H1 (cell line): ENCODE data around the gene HS3ST6. TPM values are rescaled to one million over a fixed set of nuclear protein-coding genes. Genes with fewer than 3 reads are reported as not detected.
A peak's percentile ranks its signal among the peaks of the same experiment; 100 is the strongest.

ENCODE experiments used
- CTCF ChIA-PET: fragments of 300-600 bp; sonication (Branson Sonifier 250); formaldehyde crosslinking; loops from one replicate; lab custom pipeline; 2021; ENCODE audit not compliant: partially characterized antibody; lab: Charles Lee
- POLR2A ChIA-PET: fragments of 300-600 bp; sonication (Branson Sonifier 250); formaldehyde crosslinking; loops from one replicate; lab custom pipeline; 2021; ENCODE audit warnings: inconsistent platforms; ENCODE audit not compliant: partially characterized antibody; lab: Charles Lee
- DNase-seq, 2 experiments: peaks; one replicate each; pipeline versions ENCODE4 v3.0.0 to v3.0.0-alpha.2; 2010 to 2022; ENCODE audit warnings: low spot score in 2 of 2, low read depth in 1 of 2, mixed read lengths in 1 of 2
- FAIRE-seq: peaks from 2 replicates; lab custom pipeline; 2011; peaks lifted over from hg19 to GRCh38; lab: Jason Lieb, UNC
- H2AFZ ChIP-seq: 2 replicates; pipeline ENCODE4 v1.8.1; 2012; ENCODE audit warnings: low read length, inconsistent platforms
- H2AK5ac ChIP-seq: 2 replicates; pipeline ENCODE4 v1.6.1; 2013; ENCODE audit warnings: low read depth, low read length
- H2BK120ac ChIP-seq: replicated peaks from 2 replicates; pipeline ENCODE3; 2013; ENCODE audit warnings: low read depth, low read length, inconsistent platforms
- H2BK12ac ChIP-seq: 2 replicates; pipeline ENCODE4 v1.6.1; 2013; ENCODE audit warnings: low read depth, low read length
- H2BK15ac ChIP-seq: 2 replicates; pipeline ENCODE4 v1.6.1; 2013; ENCODE audit warnings: low read length
- H2BK20ac ChIP-seq: 2 replicates; pipeline ENCODE4 v1.6.1; 2013; ENCODE audit warnings: low read length
- H2BK5ac ChIP-seq: 2 replicates; pipeline ENCODE4 v1.6.1; 2013; ENCODE audit warnings: low read depth, low read length
- H3K14ac ChIP-seq: 2 replicates; pipeline ENCODE4 v1.6.1; 2013; ENCODE audit warnings: inconsistent platforms; ENCODE audit not compliant: insufficient read length
- H3K18ac ChIP-seq: 2 replicates; pipeline ENCODE4 v1.6.1; 2013; ENCODE audit warnings: low read length; ENCODE audit errors: extremely low read depth
- H3K23ac ChIP-seq: 2 replicates; pipeline ENCODE4 v1.6.1; 2013; ENCODE audit warnings: inconsistent platforms; ENCODE audit not compliant: insufficient read length
- H3K23me2 ChIP-seq: 2 replicates; pipeline ENCODE4 v1.6.1; 2013; ENCODE audit warnings: low read depth, low read length
- H3K27ac ChIP-seq: 2 replicates; pipeline ENCODE4 v1.6.1; 2011; ENCODE audit warnings: low read depth, low read length, inconsistent platforms
- H3K27me3 ChIP-seq, 4 experiments: replicated peaks in 1 of 4; 1 replicate in 1 of 4; 2 replicates in 3 of 4; pipeline versions ENCODE4 v1.6.1 to v1.8.1; 2011 to 2013; ENCODE audit warnings: low read length in 3 of 4, mild to moderate bottlenecking in 3 of 4, inconsistent platforms in 2 of 4, mixed read lengths in 2 of 4, moderate library complexity in 1 of 4; ENCODE audit not compliant: control insufficient read depth in 3 of 4, insufficient read depth in 3 of 4; ENCODE audit errors: extremely low read depth in 1 of 4
- H3K36me3 ChIP-seq, 4 experiments: 2 replicates each; pipeline versions ENCODE4 v1.6.1 to v1.8.1; 2011 to 2013; ENCODE audit warnings: mild to moderate bottlenecking in 4 of 4, low read length in 3 of 4, moderate library complexity in 2 of 4, control low read depth in 1 of 4, inconsistent platforms in 1 of 4; ENCODE audit not compliant: insufficient read depth in 4 of 4, control insufficient read depth in 2 of 4
- H3K4ac ChIP-seq: replicated peaks from 2 replicates; pipeline ENCODE3; 2013; ENCODE audit warnings: low read length, low read depth, mixed read lengths, inconsistent platforms; ENCODE audit not compliant: insufficient read length
- H3K4me1 ChIP-seq, 4 experiments: replicated peaks in 1 of 4; 1 replicate in 1 of 4; 2 replicates in 3 of 4; pipeline versions ENCODE4 v1.6.1 to v1.8.1; 2011 to 2013; ENCODE audit warnings: low read length in 3 of 4, inconsistent platforms in 2 of 4, mixed read lengths in 1 of 4; ENCODE audit not compliant: insufficient read depth in 4 of 4, control insufficient read depth in 3 of 4
- H3K4me2 ChIP-seq, 2 experiments: 2 replicates each; pipeline versions ENCODE4 v1.6.1 to v1.8.1; 2011 to 2013; ENCODE audit warnings: low read depth in 2 of 2, low read length in 2 of 2, control low read depth in 1 of 2, inconsistent platforms in 1 of 2, mild to moderate bottlenecking in 1 of 2; ENCODE audit not compliant: insufficient read depth in 1 of 2
- H3K4me3 ChIP-seq, 4 experiments: fragments of 200-600, 300-600 bp in 1 of 4; sonication (generic), shearing (Covaris generic), sonication (Bioruptor Twin) in 1 of 4; 2 replicates each; pipeline versions ENCODE4 v1.5.1 to v1.8.1; 2011 to 2016; ENCODE audit warnings: low read length in 4 of 4, low read depth in 3 of 4, control low read depth in 2 of 4, inconsistent platforms in 2 of 4, mild to moderate bottlenecking in 2 of 4, mixed read lengths in 1 of 4, moderate library complexity in 1 of 4; ENCODE audit not compliant: insufficient read depth in 2 of 4; ENCODE audit errors: extremely low read depth in 1 of 4
- H3K56ac ChIP-seq: replicated peaks from 2 replicates; pipeline ENCODE3; 2013; ENCODE audit warnings: low read depth, mild to moderate bottlenecking, mixed read lengths, low read length, inconsistent platforms; ENCODE audit not compliant: insufficient read length
- H3K79me1 ChIP-seq: 2 replicates; pipeline ENCODE4 v1.6.1; 2013; ENCODE audit warnings: low read depth, low read length, control low read depth
- H3K79me2 ChIP-seq, 2 experiments: 2 replicates each; pipeline versions ENCODE4 v1.6.1 to v1.8.1; 2012 to 2013; ENCODE audit warnings: low read length in 2 of 2, mild to moderate bottlenecking in 2 of 2, inconsistent platforms in 1 of 2; ENCODE audit not compliant: insufficient read depth in 2 of 2, control insufficient read depth in 1 of 2
- H3K9ac ChIP-seq, 4 experiments: replicated peaks in 1 of 4; 1 replicate in 1 of 4; 2 replicates in 3 of 4; pipeline versions ENCODE4 v1.6.1 to v1.8.1; 2011 to 2013; ENCODE audit warnings: low read depth in 3 of 4, low read length in 3 of 4, control low read depth in 2 of 4, mild to moderate bottlenecking in 2 of 4, moderate library complexity in 2 of 4, inconsistent platforms in 1 of 4; ENCODE audit errors: extremely low read depth in 1 of 4
- H3K9me3 ChIP-seq, 2 experiments: 2 replicates each; pipeline versions ENCODE4 v1.6.1 to v1.8.1; 2012 to 2013; ENCODE audit warnings: mild to moderate bottlenecking in 2 of 2, moderate library complexity in 2 of 2, control low read depth in 1 of 2, inconsistent platforms in 1 of 2, low read depth in 1 of 2, low read length in 1 of 2, mixed read lengths in 1 of 2; ENCODE audit not compliant: insufficient read depth in 2 of 2
- H4K20me1 ChIP-seq, 2 experiments: replicated peaks in 1 of 2; 2 replicates each; pipeline versions ENCODE3 to v1.8.1; 2011 to 2013; ENCODE audit warnings: inconsistent platforms in 2 of 2, low read length in 2 of 2, mild to moderate bottlenecking in 1 of 2; ENCODE audit not compliant: insufficient read depth in 2 of 2, control insufficient read depth in 1 of 2
- H4K5ac ChIP-seq: 2 replicates; pipeline ENCODE4 v1.6.1; 2013; ENCODE audit warnings: low read length, low read depth, mixed read lengths, inconsistent platforms; ENCODE audit not compliant: insufficient read length
- H4K8ac ChIP-seq: 2 replicates; pipeline ENCODE4 v1.8.0; 2013; ENCODE audit warnings: mild to moderate bottlenecking, moderate library complexity, low read length, inconsistent platforms; ENCODE audit not compliant: insufficient read depth; ENCODE audit errors: extremely low read depth
- H4K91ac ChIP-seq: replicated peaks from 2 replicates; pipeline ENCODE3; 2013; ENCODE audit warnings: low read length, mixed read lengths, inconsistent platforms; ENCODE audit not compliant: insufficient read length
- CBX5 ChIP-seq: fragments of 300-800, 300-1000 bp; sonication (generic); IDR thresholded peaks from 2 replicates; pipeline ENCODE4 v1.7.1; 2016; ENCODE audit warnings: antibody characterized with exemption, low read length, low read depth
- CTBP2 ChIP-seq: IDR thresholded peaks from 2 replicates; pipeline ENCODE4 v1.7.0; 2011; ENCODE audit warnings: borderline replicate concordance, mild to moderate bottlenecking, moderate library complexity, mixed read lengths, low read length; ENCODE audit not compliant: insufficient read depth, insufficient read length
- KDM1A ChIP-seq: fragments of 200-600, 300-600 bp; sonication (generic); IDR thresholded peaks from 2 replicates; pipeline ENCODE4 v1.7.1; 2016; ENCODE audit warnings: mild to moderate bottlenecking, low read length, borderline replicate concordance
- MAFK ChIP-seq: IDR thresholded peaks from 2 replicates; pipeline ENCODE4 v1.6.1; 2012; ENCODE audit warnings: low read depth, mild to moderate bottlenecking, improper control_type of control experiment, low read length
- POLR2A ChIP-seq, 2 experiments: IDR thresholded peaks; 1 replicate in 1 of 2; 2 replicates in 1 of 2; pipeline ENCODE4 v1.6.1; 2011; ENCODE audit warnings: low read depth in 2 of 2, low read length in 2 of 2, mild to moderate bottlenecking in 2 of 2; ENCODE audit errors: control extremely low read depth in 1 of 2
- TBP ChIP-seq: IDR thresholded peaks from 2 replicates; pipeline ENCODE4 v1.6.1; 2011; ENCODE audit warnings: low read depth, low read length, improper control_type of control experiment
- USF2 ChIP-seq: IDR thresholded peaks from 2 replicates; pipeline ENCODE4 v1.6.1; 2011; ENCODE audit warnings: low read length, improper control_type of control experiment
- WGBS, 2 experiments: shearing (Covaris generic) in 1 of 2; methylation state at CpG; one replicate each; pipeline versions ENCODE4 v1.1.6 to v1.1.7; 2013 to 2015; ENCODE audit warnings: low lambda C conversion rate in 2 of 2, mixed read lengths in 2 of 2, inconsistent platforms in 1 of 2, low coverage in 1 of 2, missing lambda C conversion rate in 1 of 2; ENCODE audit not compliant: insufficient replicate concordance in 2 of 2, insufficient coverage in 1 of 2, insufficient read length in 1 of 2; ENCODE audit errors: extremely low coverage in 1 of 2, missing lambda C conversion rate in 1 of 2; 5-methylcytosine and 5-hydroxymethylcytosine counted together
- polyA plus RNA-seq, 7 experiments: library from polyadenylated mRNA; depleted of rRNA in 3 of 7; stranded (reverse) in 5 of 7; unstranded in 2 of 7; fragments of >200 nt in 5 of 7; fragments of 200-250 nt in 2 of 7; gene quantifications; 1 replicate in 5 of 7; 2 replicates in 1 of 7; 4 replicates in 1 of 7; pipeline versions ENCODE4 v1.2.1 to v1.2.3, GENCODE V29; 2011 to 2013; ENCODE audit warnings: missing spikeins in 2 of 7, mixed read lengths in 2 of 7
- total RNA-seq: library from RNA; stranded (reverse); fragmentation: NEBNext Ultra II Directional; extraction: Animal tissue kit (Norgen Biotek cat#: 25700); gene quantifications from 2 replicates; pipeline ENCODE4 v1.2.1, GENCODE V29; 2021
- TF ChIP-seq, protein P1 (sequence below): IDR thresholded peaks from 2 replicates; pipeline ENCODE4 v1.6.1; 2011; ENCODE audit warnings: low read depth, mild to moderate bottlenecking, low read length; ENCODE audit not compliant: insufficient read depth
- TF ChIP-seq, protein P2 (sequence below): IDR thresholded peaks from 2 replicates; pipeline ENCODE4 v1.6.1; 2012; ENCODE audit warnings: low read length, inconsistent platforms

The HS3ST6 gene
- total and polyA plus RNA-seq, 2 of the 8 experiments (the other 6 are each of a cell fraction or from before 2014, with no cell fraction given), result 0.36 to 0.39 TPM

- peak overlapping the region in 1 of 2 experiments; percentile 99; a peak in 2 of 4 replicates for H3K4me2 ChIP-seq
- no peak overlapping the region for H3K14ac ChIP-seq
- TF ChIP-seq MAFK (no peak), POLR2A (IDR thresholded peaks at IDR 0.05; ENCODE audit: control extremely low read depth in 1 of 2, low read depth in 2 of 2, low read length in 2 of 2) (0 out of 3 replicates have a peak, but pooled peaks of 1 of the 2 experiments have one; percentile 2), USF2 (no peak), CTBP2 (no peak), TBP (no peak), KDM1A (no peak), CBX5 (no peak)
- TF ChIP-seq, protein P1, sequence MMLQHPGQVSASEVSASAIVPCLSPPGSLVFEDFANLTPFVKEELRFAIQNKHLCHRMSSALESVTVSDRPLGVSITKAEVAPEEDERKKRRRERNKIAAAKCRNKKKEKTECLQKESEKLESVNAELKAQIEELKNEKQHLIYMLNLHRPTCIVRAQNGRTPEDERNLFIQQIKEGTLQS, result no peak
- TF ChIP-seq, protein P2, sequence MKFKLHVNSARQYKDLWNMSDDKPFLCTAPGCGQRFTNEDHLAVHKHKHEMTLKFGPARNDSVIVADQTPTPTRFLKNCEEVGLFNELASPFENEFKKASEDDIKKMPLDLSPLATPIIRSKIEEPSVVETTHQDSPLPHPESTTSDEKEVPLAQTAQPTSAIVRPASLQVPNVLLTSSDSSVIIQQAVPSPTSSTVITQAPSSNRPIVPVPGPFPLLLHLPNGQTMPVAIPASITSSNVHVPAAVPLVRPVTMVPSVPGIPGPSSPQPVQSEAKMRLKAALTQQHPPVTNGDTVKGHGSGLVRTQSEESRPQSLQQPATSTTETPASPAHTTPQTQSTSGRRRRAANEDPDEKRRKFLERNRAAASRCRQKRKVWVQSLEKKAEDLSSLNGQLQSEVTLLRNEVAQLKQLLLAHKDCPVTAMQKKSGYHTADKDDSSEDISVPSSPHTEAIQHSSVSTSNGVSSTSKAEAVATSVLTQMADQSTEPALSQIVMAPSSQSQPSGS, result no peak
These were observed 43.4 kb upstream of the HS3ST6 start for GRCh38 chr16:1961651-1962067.

More at GRCh38 chr16:1961651-1962067, 43.4 kb upstream of the HS3ST6 start:
- Histone ChIP-seq H3K9ac (no peak overlapping the region; a peak in 2 of 7 replicates), H3K4me3 (0 out of 8 replicates have a peak overlapping the region, but pooled peaks of 1 of the 4 experiments have one; percentile 3), H2BK120ac (no peak overlapping the region), H4K8ac (no peak overlapping the region), H4K91ac (no peak overlapping the region), H3K27ac (0 out of 2 replicates have a peak overlapping the region, but pooled peaks have one; percentile 30), H3K79me1 (peaks cover 11% of the 10 kb centered on the region), H3K4me1 (peaks cover 0 to 22% (median 5%) of the 10 kb centered on the region in 4 experiments; a peak in 5 of 7 replicates), H2AFZ (no peak overlapping the region), H3K23me2 (peaks cover 19% of the 10 kb centered on the region), H3K4ac (no peak overlapping the region), H3K36me3 (peaks cover 17 to 34% (median 28%) of the 10 kb centered on the region in 4 experiments), H3K79me2 (peaks cover 10 to 38% of the 10 kb centered on the region in 2 experiments), H3K18ac (no peak overlapping the region), H3K9me3 (no peaks in the 10 kb centered on the region), H2BK5ac (no peak overlapping the region; the same call in 1 of the 2 replicates), H2BK20ac (no peak overlapping the region), H2BK12ac (no peak overlapping the region), H3K23ac (no peak overlapping the region), H2AK5ac (no peak overlapping the region), H2BK15ac (no peak overlapping the region), H4K5ac (no peak overlapping the region), H4K20me1 (peaks cover 12 to 17% of the 10 kb centered on the region in 2 experiments), H3K27me3 (peaks cover 0 to 2% (median 0%) of the 10 kb centered on the region in 4 experiments; a peak in 3 of 7 replicates), H3K56ac (no peak overlapping the region)
- WGBS, 2 experiments, result 69% methylated on average over 6 of the region's 6 CpGs; no CpG with 5 or more reads in 1 of the 2 experiments
- DNase-seq (no peak), FAIRE-seq (no peak)
- POLR2A ChIA-PET, result interaction anchor here (0.6 to 19.8 kb wide), 22 partner anchors 8 to 193 kb away, joined by 3 to 736 read pairs (median 6); partner anchors contain the start of genes EME2, FAHD1, GFER and HAGH
- CTCF ChIA-PET, result interaction anchor here (0.9 to 1.2 kb wide), 2 partner anchors 16 to 69 kb away, joined by 3 to 4 read pairs; no protein-coding TSS in a partner anchor
